Measurements from ENCODE around the gene CASP10. TPM values are rescaled to one million over a fixed set of nuclear protein-coding genes. Genes with fewer than 3 reads are reported as not detected.

The CASP10 gene
- total RNA-seq, 1 donor from 2014 or later = 3.6 TPM

- Mint-ChIP-seq H3K36me3 (no peaks in the 10 kb centered on the region), H3K9me3 (no peaks in the 10 kb centered on the region), H3K27me3 (peaks cover 10% of the 10 kb centered on the region), H3K4me3 (no peak overlapping the region), H3K27ac (no peak overlapping the region), H3K4me1 (ENCODE audit: unreplicated experiment) (peaks cover 7% of the 10 kb centered on the region)
- DNase-seq (ENCODE audit: extremely low spot score, unreplicated experiment) = no peak
- TF ChIP-seq, protein P1, sequence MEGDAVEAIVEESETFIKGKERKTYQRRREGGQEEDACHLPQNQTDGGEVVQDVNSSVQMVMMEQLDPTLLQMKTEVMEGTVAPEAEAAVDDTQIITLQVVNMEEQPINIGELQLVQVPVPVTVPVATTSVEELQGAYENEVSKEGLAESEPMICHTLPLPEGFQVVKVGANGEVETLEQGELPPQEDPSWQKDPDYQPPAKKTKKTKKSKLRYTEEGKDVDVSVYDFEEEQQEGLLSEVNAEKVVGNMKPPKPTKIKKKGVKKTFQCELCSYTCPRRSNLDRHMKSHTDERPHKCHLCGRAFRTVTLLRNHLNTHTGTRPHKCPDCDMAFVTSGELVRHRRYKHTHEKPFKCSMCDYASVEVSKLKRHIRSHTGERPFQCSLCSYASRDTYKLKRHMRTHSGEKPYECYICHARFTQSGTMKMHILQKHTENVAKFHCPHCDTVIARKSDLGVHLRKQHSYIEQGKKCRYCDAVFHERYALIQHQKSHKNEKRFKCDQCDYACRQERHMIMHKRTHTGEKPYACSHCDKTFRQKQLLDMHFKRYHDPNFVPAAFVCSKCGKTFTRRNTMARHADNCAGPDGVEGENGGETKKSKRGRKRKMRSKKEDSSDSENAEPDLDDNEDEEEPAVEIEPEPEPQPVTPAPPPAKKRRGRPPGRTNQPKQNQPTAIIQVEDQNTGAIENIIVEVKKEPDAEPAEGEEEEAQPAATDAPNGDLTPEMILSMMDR (conservative IDR thresholded peaks at IDR 0.05) = no peak
Observed at GRCh38 chr2:201228271-201228911, 45.5 kb downstream of the CASP10 start.

- H3K27me3 Mint-ChIP-seq = peaks cover 10% of the 10 kb centered on the region
- H3K4me3 Mint-ChIP-seq = no peak overlapping the region
- TF ChIP-seq, protein P1 (conservative IDR thresholded peaks at IDR 0.05) = no peak
- no peak for DNase-seq (ENCODE audit: extremely low spot score, unreplicated experiment)
- peaks cover 7% of the 10 kb centered on the region for H3K4me1 Mint-ChIP-seq (ENCODE audit: unreplicated experiment)
- H3K27ac Mint-ChIP-seq = no peak overlapping the region
- no peaks in the 10 kb centered on the region for H3K9me3 Mint-ChIP-seq
- no peaks in the 10 kb centered on the region for H3K36me3 Mint-ChIP-seq
Observed at GRCh38 chr2:201228912-201229290, 46.0 kb downstream of the CASP10 start.

- Mint-ChIP-seq H3K4me3 (peak overlapping the region; percentile 33), H3K27ac (peak overlapping the region; percentile 64), H3K4me1 (ENCODE audit: unreplicated experiment) (peaks cover 14% of the 10 kb centered on the region), H3K9me3 (no peaks in the 10 kb centered on the region), H3K36me3 (no peaks in the 10 kb centered on the region), H3K27me3 (peaks cover 3% of the 10 kb centered on the region)
- DNase-seq (ENCODE audit: extremely low spot score, unreplicated experiment) = peak; percentile 83
- TF ChIP-seq, protein P1 (conservative IDR thresholded peaks at IDR 0.05) = peak; percentile 87
Observed at GRCh38 chr2:201231781-201232466, 49.0 kb downstream of the CASP10 start.

DNA sequence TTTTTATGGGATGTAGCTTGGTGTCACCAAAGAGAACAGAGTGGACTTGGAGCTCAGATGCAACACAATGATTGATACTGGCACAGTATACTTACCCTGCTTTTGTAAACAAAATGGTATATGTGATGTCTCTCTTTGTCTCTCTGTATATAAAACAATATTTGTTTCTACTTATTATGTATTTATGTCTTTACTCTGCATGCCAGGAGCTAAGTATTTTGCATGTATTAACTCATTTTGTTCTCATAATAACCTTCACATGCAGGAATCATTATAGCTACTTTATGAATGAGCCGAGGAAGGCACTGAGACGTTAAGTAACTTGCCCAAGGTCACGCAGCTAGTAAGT is 49.5 kb downstream of the CASP10 start:
- H3K4me3 Mint-ChIP-seq = peak overlapping the region; percentile 33
- no peak for DNase-seq (ENCODE audit: extremely low spot score, unreplicated experiment)
- peaks cover 14% of the 10 kb centered on the region for H3K4me1 Mint-ChIP-seq (ENCODE audit: unreplicated experiment)
- peak overlapping the region; percentile 64 for H3K27ac Mint-ChIP-seq
- peaks cover 3% of the 10 kb centered on the region for H3K27me3 Mint-ChIP-seq
- TF ChIP-seq, protein P1 (conservative IDR thresholded peaks at IDR 0.05) = peak; percentile 4
- H3K36me3 Mint-ChIP-seq = no peaks in the 10 kb centered on the region
- no peaks in the 10 kb centered on the region for H3K9me3 Mint-ChIP-seq

DNA sequence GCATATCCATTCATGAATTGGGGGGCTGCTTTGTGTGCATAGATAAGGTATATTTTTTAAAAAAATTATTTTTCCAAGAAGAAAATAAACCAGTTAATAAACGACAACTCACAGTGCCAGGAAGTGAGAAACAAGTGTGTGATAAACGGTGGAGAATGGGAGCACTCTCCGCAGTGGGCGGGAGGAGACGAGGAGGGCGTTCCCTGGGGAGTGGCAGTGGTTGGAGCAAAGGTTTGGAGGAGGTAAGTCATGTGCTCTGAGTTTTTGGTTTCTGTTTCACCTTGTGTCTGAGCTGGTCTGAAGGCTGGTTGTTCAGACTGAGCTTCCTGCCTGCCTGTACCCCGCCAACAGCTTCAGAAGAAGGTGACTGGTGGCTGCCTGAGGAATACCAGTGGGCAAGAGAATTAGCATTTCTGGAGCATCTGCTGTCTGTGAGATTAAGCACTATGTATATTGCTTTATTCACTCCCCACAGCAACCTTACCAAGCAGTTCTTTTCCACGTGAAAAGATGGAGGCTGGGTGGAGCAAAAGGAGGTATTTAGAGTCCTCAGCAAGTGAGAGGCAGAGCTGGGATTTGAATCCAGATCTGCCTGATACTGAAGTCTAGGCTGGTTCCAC is 50.4 kb downstream of the CASP10 start:
- H3K4me3 Mint-ChIP-seq = peak overlapping the region; percentile 82
- H3K9me3 Mint-ChIP-seq = no peaks in the 10 kb centered on the region
- no peak for DNase-seq (ENCODE audit: extremely low spot score, unreplicated experiment)
- peak overlapping the region; percentile 72 for H3K27ac Mint-ChIP-seq
- TF ChIP-seq, protein P1 (conservative IDR thresholded peaks at IDR 0.05) = no peak
- H3K27me3 Mint-ChIP-seq = peaks cover 3% of the 10 kb centered on the region
- H3K4me1 Mint-ChIP-seq (ENCODE audit: unreplicated experiment) = peaks cover 14% of the 10 kb centered on the region
- H3K36me3 Mint-ChIP-seq = no peaks in the 10 kb centered on the region
